ENCODE results near the gene PAX1.
A peak's percentile ranks its signal among the peaks of the same experiment; 100 is the strongest.

PAX1 gene

DNA sequence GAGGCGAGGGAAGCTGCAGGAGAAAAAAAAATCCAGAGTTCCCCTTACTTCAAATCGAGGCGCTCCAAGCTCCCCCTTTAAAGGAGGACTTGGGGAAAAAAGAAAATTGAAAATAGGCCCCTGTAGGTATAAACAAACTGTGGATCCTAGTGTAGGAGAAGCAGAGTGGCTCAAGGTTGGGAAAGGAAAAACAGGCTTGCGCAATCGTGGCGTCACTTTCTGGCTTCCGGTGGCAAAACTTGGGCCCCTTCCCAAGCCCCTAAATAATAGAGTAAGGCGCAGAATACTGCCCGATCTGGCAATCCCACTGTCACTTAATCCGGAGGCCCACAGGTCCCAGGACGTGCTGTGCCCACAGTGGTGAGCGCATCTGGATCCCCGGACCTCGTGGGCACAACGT lies 8.0 kb downstream of the PAX1 start:
- DNase-seq (ENCODE audit: insufficient read length, low spot score) (no peak), FAIRE-seq (no peak)
- TF ChIP-seq, protein P1, sequence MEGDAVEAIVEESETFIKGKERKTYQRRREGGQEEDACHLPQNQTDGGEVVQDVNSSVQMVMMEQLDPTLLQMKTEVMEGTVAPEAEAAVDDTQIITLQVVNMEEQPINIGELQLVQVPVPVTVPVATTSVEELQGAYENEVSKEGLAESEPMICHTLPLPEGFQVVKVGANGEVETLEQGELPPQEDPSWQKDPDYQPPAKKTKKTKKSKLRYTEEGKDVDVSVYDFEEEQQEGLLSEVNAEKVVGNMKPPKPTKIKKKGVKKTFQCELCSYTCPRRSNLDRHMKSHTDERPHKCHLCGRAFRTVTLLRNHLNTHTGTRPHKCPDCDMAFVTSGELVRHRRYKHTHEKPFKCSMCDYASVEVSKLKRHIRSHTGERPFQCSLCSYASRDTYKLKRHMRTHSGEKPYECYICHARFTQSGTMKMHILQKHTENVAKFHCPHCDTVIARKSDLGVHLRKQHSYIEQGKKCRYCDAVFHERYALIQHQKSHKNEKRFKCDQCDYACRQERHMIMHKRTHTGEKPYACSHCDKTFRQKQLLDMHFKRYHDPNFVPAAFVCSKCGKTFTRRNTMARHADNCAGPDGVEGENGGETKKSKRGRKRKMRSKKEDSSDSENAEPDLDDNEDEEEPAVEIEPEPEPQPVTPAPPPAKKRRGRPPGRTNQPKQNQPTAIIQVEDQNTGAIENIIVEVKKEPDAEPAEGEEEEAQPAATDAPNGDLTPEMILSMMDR (IDR thresholded peaks at IDR 0.05; ENCODE audit: insufficient read depth, missing control alignments) = no peak

DNA sequence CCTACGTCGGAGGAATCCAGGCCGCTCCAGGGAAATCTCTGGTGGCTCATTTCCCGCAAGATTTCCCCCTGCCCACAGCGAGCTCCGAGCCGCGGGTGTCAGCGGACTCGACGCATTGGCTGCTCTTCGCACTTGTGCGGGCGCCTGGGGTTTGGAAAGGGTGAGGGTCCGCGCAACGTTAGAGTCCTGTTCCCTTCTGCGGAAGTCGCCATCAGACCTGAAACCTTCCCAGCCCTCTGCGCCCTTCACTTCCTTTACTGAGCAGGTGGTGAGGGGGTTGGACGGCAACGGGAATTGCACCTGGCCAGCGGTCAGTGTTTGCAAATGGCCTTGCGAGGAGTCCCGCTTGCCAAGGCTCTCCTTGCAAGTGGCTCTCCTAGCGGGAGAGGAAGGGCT lies 8.4 kb downstream of the PAX1 start:
- FAIRE-seq (no peak), DNase-seq (ENCODE audit: insufficient read length, low spot score) (no peak)
- TF ChIP-seq, protein P1 (IDR thresholded peaks at IDR 0.05; ENCODE audit: insufficient read depth, missing control alignments) = no peak

DNA sequence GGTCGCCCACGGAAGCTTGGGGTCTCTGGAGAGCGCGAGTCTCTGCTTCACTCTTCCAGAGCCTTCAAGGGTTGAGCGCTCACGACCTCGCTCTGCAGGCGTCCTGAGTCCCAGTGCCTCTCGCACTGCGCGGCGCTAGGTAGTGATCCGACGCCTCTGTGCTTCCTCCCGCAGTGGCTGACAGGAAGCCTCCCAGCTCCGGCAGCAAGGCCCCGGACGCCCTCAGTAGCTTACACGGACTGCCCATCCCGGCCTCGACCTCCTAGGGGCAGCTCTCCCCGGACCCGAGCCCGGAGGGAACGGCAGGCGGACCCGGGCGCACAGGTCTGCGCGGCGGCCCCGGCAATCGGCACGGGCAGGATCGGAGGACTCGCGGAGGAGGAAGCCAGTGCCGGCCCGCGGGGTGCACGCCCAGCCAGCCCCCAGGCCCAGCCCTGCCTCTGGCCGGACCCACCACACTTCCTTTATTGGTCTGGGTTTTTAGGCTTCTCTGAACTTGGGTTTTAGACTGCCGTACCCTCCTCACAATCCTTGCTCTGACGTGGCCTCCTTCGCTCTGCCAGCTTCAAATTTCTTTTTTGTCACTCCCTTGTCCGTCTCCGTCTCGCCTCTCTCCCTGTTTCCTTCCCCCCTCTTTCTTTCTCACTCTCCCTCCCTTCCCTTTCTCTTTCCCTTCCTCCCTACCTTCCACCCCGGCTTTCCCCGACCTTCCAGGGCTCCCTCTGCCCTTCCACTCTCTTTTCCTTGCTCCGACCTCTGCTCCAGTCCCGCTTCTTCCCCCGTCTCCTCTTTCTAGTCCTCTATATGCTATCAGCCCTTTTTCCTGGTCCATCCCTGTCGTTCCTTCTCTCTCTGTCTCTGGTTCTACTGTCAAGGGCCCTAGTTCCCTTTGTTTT lies 9.1 kb downstream of the PAX1 start:
- TF ChIP-seq, protein P1 (IDR thresholded peaks at IDR 0.05; ENCODE audit: insufficient read depth, missing control alignments) = no peak
- FAIRE-seq (no peak), DNase-seq (ENCODE audit: insufficient read length, low spot score) (no peak)

DNA sequence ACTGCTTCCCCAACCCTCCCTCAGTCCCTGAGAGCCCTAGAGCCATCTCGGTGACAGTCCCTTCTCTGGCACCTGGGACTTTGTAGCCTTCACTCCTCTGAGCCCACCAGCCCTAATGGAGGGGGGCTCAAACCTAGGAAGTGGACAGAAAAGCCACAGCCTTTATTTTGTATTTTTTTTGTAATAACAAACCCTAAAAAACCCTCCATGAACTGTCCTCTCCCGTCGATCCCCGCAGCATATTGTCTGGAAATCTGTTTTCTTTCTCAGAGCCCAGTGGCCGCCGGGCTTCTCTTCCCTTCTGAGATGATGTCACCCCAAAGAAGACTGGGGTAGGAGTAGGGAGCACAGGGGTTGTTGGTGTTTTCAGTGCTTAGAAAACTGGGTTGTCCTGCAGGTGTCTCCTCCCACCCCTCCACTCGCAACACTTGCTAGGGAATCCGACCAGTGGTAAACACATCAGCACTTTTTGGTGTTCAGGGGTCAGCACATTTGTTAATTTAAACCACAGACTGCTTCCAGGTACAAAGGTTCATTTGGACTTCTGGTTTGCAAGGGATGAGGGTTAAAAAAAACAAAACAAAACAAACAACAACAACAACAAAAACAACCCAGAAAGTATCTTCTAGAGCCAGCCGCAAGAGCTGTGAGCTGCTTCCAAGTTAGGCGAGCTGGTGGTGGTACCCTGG lies 9.9 kb downstream of the PAX1 start:
- no peak for FAIRE-seq
- TF ChIP-seq, protein P1 (IDR thresholded peaks at IDR 0.05; ENCODE audit: insufficient read depth, missing control alignments) = no peak
- DNase-seq (ENCODE audit: insufficient read length, low spot score) = no peak

DNA sequence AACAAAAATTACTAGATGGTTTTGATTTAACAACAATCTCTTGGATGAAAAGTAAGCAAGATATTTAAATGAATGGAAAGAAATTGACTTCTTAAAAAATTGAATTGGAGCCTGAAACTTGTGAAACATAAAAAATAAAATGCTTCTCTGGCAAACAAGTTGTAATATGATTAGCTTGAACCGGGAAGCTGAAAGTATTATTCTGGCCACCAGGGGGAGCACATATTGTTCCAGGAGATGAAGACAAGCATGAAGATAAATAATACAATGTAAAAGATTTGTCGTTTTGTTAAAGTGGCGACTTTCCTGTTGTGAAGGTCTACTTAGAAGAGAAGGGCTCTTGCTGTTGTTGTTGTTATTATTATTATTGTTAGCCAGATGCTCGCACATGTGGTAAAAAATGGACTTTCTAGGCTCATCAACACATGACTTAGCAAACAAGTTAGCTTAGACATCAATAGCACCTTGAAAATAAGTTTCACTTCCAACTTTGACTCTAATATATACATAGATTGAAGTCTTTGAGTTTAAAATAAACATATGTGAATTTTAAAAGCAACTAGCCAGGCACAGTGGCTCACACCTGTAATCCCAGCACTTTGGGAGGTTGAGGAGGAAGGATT lies 14.2 kb downstream of the PAX1 start:
- TF ChIP-seq, protein P1 (IDR thresholded peaks at IDR 0.05; ENCODE audit: insufficient read depth, missing control alignments) = peak; percentile 77
- DNase-seq (ENCODE audit: insufficient read length, low spot score) (no peak), FAIRE-seq (no peak)

DNA sequence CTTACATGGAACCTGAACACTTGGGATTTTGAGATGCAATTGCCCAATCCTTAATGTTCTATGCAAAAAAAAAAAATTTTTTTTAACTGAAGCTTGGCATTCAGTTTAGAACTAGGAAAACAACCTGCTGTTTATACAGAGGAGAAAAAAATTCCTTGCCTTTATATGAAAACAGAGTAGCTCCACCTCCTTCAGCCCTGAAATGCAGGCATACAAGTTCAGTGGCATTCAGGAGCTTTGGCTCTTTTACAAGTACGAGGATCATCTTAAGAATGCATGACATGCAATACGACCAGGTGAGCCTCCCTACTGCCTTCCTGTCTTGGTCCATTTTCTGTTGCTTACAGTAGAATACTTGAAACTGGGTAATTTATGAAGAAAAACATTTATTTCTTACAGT lies 20.4 kb downstream of the PAX1 start:
- no peak for FAIRE-seq
- TF ChIP-seq, protein P1 (IDR thresholded peaks at IDR 0.05; ENCODE audit: insufficient read depth, missing control alignments) = no peak

More for the DNA sequence above, 20.4 kb downstream of the PAX1 start:
- no peak for DNase-seq (ENCODE audit: insufficient read length, low spot score)

Measured in D721Med (cell line).